Mucosa of descending colon (tissue), 3 donors: ENCODE measurements around the gene BICRA. TPM values are rescaled to one million over a fixed set of nuclear protein-coding genes. Genes with fewer than 3 reads are reported as not detected.
"Not testable (repeated sequence)": the region's sequence is repeated elsewhere in the genome, so short reads cannot be mapped to it uniquely, and the experiment has no call there.

Source experiments
- ATAC-seq: fragments of 200-7000 bp; cut with Tn5 transposase; one replicate; pipeline ENCODE4 v1.9.1; 2020; ENCODE audit warnings: mild to moderate bottlenecking, moderate library complexity
- DNase-seq, 3 donors: peaks; one replicate each; pipeline ENCODE4 v3.0.0-alpha.2; 2020
- H3K36me3 ChIP-seq: fragments of 200-600 bp; one replicate; pipeline ENCODE4 v1.8.0; 2021; ENCODE audit warnings: low read depth, mild to moderate bottlenecking
- H3K4me1 ChIP-seq: fragments of 200-600 bp; one replicate; pipeline ENCODE4 v1.8.0; 2021; ENCODE audit warnings: low read depth, mild to moderate bottlenecking
- H3K4me3 ChIP-seq: fragments of 200-600 bp; one replicate; pipeline ENCODE4 v1.8.0; 2021; ENCODE audit warnings: mild to moderate bottlenecking
- H3K9me3 ChIP-seq: fragments of 200-600 bp; one replicate; pipeline ENCODE4 v1.8.0; 2021; ENCODE audit warnings: mild to moderate bottlenecking
- intact Hi-C, 2 donors: fragments of 100-400 bp; cut with DNase I in 1 of 2; cut with micrococcal nuclease in 1 of 2; formaldehyde crosslinking; loops; one replicate each; pipeline versions ENCODE4 v1.11.0 to v1.11.1; 2022; cut with DNase I, micrococcal nuclease
- total RNA-seq, 3 donors: library from RNA; stranded (reverse); fragmentation: NEBNext Ultra II Directional in 2 of 3; extraction: Animal tissue kit (Norgen Biotek cat#: 25700) in 2 of 3; gene quantifications; one replicate each; pipeline versions ENCODE4 v1.2.1 to v1.2.4, GENCODE V29; 2021 to 2023
- TF ChIP-seq, protein P1 (sequence below): fragments of 200-600 bp; IDR thresholded peaks from one replicate; pipeline ENCODE4 v1.8.0; 2022; ENCODE audit warnings: antibody characterized with exemption, mild to moderate bottlenecking
- donor health status: DM: no; HTN: no; CAD: no; lungs with moderate emphysema.
- donor health status: DM: no; HTN: no; CAD: no.
- donor health status: DM: no; HTN: yes; CAD: no.

Gene BICRA
- total RNA-seq, 3 donors from 2014 or later, result 18.1 to 19.7 (median 18.5) TPM

DNA sequence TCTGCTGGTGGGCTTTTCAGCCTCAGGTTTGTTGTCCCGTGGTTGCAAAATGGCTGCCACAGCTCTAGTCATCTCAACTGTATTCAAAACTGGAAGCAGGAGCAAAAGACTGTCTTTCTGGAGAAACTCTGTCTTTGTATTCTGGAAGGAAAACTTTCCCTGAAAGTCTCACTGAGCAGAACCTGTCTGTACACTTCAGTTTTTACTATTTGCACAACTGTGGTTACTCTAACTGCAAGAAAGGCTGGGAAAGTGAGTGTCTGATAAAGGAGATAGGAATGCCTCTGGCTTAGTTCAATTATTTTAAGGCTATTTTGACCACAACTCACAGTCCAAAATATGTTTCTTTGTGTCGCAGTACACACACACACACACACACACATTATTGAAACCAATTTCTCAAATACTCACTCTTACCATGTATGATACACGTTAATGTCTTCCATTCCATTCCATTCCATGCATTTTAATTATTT lies 54.5 kb downstream of the BICRA start:
- no peaks in the 10 kb centered on the region for H3K36me3 ChIP-seq
- ATAC-seq, result no peak
- no peaks in the 10 kb centered on the region for H3K9me3 ChIP-seq
- H3K4me3 ChIP-seq, result no peak overlapping the region
- no peak for DNase-seq
- TF ChIP-seq, protein P1, sequence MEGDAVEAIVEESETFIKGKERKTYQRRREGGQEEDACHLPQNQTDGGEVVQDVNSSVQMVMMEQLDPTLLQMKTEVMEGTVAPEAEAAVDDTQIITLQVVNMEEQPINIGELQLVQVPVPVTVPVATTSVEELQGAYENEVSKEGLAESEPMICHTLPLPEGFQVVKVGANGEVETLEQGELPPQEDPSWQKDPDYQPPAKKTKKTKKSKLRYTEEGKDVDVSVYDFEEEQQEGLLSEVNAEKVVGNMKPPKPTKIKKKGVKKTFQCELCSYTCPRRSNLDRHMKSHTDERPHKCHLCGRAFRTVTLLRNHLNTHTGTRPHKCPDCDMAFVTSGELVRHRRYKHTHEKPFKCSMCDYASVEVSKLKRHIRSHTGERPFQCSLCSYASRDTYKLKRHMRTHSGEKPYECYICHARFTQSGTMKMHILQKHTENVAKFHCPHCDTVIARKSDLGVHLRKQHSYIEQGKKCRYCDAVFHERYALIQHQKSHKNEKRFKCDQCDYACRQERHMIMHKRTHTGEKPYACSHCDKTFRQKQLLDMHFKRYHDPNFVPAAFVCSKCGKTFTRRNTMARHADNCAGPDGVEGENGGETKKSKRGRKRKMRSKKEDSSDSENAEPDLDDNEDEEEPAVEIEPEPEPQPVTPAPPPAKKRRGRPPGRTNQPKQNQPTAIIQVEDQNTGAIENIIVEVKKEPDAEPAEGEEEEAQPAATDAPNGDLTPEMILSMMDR, result no peak
- intact Hi-C loops, result no loop called here
- H3K4me1 ChIP-seq, result peaks cover 40% of the 10 kb centered on the region

DNA sequence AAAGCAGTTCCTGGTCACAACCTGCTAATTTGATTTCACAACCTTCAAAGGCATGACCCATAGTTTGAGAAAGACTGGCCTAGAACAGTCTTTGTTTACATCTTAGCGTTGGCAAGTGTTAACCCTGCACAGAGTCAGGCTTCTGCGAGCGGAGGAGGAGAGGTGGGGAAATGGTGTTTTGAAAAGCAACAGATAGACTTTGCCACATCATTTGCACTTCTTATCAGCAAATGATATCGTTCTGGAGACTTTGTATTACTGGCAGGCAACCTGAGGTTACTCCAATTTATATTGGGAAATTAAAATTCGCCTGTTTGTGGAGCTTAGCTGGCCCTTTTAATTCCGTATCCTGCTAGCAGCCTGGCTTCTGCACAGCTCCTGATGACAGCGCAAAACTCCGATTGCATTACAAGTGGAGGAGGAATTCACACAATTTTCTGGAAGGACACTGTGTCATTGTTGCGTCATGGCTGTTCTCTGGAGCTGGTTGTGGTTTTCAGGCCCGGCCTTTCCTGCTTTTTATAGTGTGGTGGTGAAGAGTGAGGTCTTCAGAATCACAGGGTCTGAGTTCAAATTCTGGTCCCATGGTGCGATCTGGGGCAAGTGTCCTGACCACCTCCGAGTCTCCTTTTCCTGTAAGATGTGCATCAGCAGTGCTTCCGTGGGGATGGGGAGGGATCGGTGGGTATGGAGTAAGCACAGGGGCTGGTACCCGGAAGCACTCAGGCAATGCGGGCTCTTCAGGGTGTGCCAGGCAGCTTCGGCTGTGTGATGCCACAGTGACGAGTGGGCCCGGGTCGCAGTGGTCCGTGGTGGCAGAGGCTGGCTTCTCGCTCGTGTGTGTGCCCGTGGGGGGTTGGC lies 55.2 kb downstream of the BICRA start:
- H3K4me1 ChIP-seq, result peaks cover 33% of the 10 kb centered on the region
- DNase-seq (peak in 2 of 3 donors; percentile 37 to 55), ATAC-seq (peak; percentile 41)
- intact Hi-C loops, result no loop called here
- no peak overlapping the region for H3K4me3 ChIP-seq
- no peaks in the 10 kb centered on the region for H3K9me3 ChIP-seq
- H3K36me3 ChIP-seq, result no peaks in the 10 kb centered on the region
- TF ChIP-seq, protein P1, result no peak

DNA sequence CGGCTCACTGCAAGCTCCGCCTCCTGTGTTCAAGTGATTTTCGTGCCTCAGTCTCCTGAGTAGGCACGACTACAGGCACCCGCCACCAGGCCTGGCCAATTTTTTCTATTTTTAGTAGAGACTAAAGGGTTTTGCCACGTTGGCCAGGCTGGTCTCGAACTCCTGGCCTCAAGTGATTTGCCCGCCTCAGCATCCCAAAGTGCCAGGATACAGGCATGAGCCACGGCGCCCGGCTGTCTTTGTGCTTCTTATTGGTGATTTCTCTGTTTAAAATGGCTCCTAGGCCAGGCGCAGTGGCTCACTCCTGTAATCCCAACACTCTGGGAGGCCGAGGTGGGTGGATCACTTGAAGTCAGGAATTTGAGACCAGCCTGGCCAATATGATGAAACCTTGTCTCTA lies 59.6 kb downstream of the BICRA start:
- H3K36me3 ChIP-seq, ATAC-seq, H3K4me1 ChIP-seq, H3K9me3 ChIP-seq, intact Hi-C loops, H3K4me3 ChIP-seq, DNase-seq: not testable (repeated sequence)

DNA sequence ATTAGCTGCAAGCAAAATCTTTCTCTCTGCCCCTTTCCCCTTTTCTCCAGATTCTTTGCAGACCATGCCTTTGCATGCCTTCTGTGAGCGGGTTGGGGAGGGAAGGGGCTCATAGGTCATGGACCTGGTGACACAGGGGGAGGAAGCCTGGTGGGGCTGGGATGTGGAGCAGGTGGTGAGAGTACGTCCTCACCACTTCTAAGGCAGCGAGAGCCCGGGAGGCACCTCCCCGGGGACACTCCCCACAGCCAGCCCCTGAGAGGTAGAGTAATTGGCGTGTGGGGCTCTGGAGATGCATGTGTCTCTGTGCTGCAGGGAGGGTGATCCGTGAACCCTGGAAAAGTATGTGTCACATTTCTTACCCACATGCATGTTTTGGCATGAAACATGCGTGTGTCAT lies 61.8 kb downstream of the BICRA start:
- DNase-seq (peak in 1 of 3 donors; percentile 19), ATAC-seq (no peak)
- intact Hi-C loops, result no loop called here
- TF ChIP-seq, protein P1, result no peak
- Histone ChIP-seq H3K4me1 (peaks cover 5% of the 10 kb centered on the region), H3K36me3 (no peaks in the 10 kb centered on the region), H3K4me3 (no peak overlapping the region), H3K9me3 (no peaks in the 10 kb centered on the region)

DNA sequence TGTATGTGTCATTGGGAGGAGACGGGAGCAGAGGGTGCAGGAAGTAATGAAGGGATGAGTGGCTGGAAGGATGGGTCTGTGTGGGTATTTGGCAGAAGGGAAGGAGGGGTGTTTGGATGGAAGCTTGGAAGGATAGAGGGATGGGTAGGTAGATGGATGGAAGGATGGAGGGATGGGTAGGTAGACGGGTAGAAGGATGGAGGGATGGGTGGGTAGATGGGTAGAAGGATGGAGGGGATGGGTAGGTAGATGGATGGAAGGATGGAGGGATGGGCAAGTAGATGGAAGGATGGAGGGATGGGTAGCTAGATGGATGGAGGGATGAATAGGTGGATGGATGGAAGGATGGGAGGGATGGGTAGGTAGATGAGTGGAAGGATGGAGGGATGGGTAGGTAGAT lies 62.6 kb downstream of the BICRA start:
- TF ChIP-seq, protein P1, result no peak
- intact Hi-C loops, result no loop called here
- H3K9me3 ChIP-seq, result no peaks in the 10 kb centered on the region
- no peak for DNase-seq
- no peak overlapping the region for H3K4me3 ChIP-seq
- H3K4me1 ChIP-seq, result peaks cover 3% of the 10 kb centered on the region
- ATAC-seq, result no peak
- no peaks in the 10 kb centered on the region for H3K36me3 ChIP-seq

DNA sequence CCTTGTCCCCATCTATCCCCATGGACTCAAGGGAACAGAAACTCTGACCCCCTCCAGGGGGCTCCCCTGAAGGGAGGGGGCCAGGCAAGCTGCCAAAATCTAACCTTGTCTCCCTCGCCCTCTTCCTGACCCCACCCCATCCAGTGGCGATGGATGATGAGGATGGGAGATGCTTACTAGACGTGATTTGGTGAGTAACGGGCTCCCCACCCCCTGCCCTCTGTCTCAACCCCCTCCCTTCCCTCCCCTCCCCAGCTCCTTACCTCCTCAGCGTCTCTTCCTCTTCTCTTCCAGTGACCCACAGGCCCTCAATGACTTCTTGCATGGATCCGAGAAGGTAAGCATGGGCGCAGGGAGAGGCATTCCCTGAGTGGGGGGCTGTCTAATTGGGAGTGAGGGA lies 64.5 kb downstream of the BICRA start:
- H3K4me1 ChIP-seq, result no peaks in the 10 kb centered on the region
- TF ChIP-seq, protein P1, result no peak
- no peak for ATAC-seq
- no peaks in the 10 kb centered on the region for H3K36me3 ChIP-seq
- intact Hi-C loops, result no loop called here
- no peak overlapping the region for H3K4me3 ChIP-seq
- DNase-seq, result peak in 1 of 3 donors; percentile 32
- H3K9me3 ChIP-seq, result no peaks in the 10 kb centered on the region
